H1 (cell line): ENCODE results near the gene SAG. TPM values are rescaled to one million over a fixed set of nuclear protein-coding genes. Genes with fewer than 3 reads are reported as not detected.

Experiments
- CTCF ChIA-PET: fragments of 300-600 bp; sonication (Branson Sonifier 250); formaldehyde crosslinking; loops from one replicate; lab custom pipeline; 2021; ENCODE audit not compliant: partially characterized antibody; lab: Charles Lee
- POLR2A ChIA-PET: fragments of 300-600 bp; sonication (Branson Sonifier 250); formaldehyde crosslinking; loops from one replicate; lab custom pipeline; 2021; ENCODE audit warnings: inconsistent platforms; ENCODE audit not compliant: partially characterized antibody; lab: Charles Lee
- DNase-seq, 2 experiments: peaks; one replicate each; pipeline versions ENCODE4 v3.0.0 to v3.0.0-alpha.2; 2010 to 2022; ENCODE audit warnings: low spot score in 2 of 2, low read depth in 1 of 2, mixed read lengths in 1 of 2
- FAIRE-seq: peaks from 2 replicates; lab custom pipeline; 2011; peaks lifted over from hg19 to GRCh38; lab: Jason Lieb, UNC
- H2AFZ ChIP-seq: 2 replicates; pipeline ENCODE4 v1.8.1; 2012; ENCODE audit warnings: low read length, inconsistent platforms
- H2AK5ac ChIP-seq: 2 replicates; pipeline ENCODE4 v1.6.1; 2013; ENCODE audit warnings: low read depth, low read length
- H2BK120ac ChIP-seq: replicated peaks from 2 replicates; pipeline ENCODE3; 2013; ENCODE audit warnings: low read depth, low read length, inconsistent platforms
- H2BK12ac ChIP-seq: 2 replicates; pipeline ENCODE4 v1.6.1; 2013; ENCODE audit warnings: low read depth, low read length
- H2BK15ac ChIP-seq: 2 replicates; pipeline ENCODE4 v1.6.1; 2013; ENCODE audit warnings: low read length
- H2BK20ac ChIP-seq: 2 replicates; pipeline ENCODE4 v1.6.1; 2013; ENCODE audit warnings: low read length
- H2BK5ac ChIP-seq: 2 replicates; pipeline ENCODE4 v1.6.1; 2013; ENCODE audit warnings: low read depth, low read length
- H3K14ac ChIP-seq: 2 replicates; pipeline ENCODE4 v1.6.1; 2013; ENCODE audit warnings: inconsistent platforms; ENCODE audit not compliant: insufficient read length
- H3K18ac ChIP-seq: 2 replicates; pipeline ENCODE4 v1.6.1; 2013; ENCODE audit warnings: low read length; ENCODE audit errors: extremely low read depth
- H3K23ac ChIP-seq: 2 replicates; pipeline ENCODE4 v1.6.1; 2013; ENCODE audit warnings: inconsistent platforms; ENCODE audit not compliant: insufficient read length
- H3K23me2 ChIP-seq: 2 replicates; pipeline ENCODE4 v1.6.1; 2013; ENCODE audit warnings: low read depth, low read length
- H3K27ac ChIP-seq: 2 replicates; pipeline ENCODE4 v1.6.1; 2011; ENCODE audit warnings: low read depth, low read length, inconsistent platforms
- H3K27me3 ChIP-seq, 4 experiments: replicated peaks in 1 of 4; 1 replicate in 1 of 4; 2 replicates in 3 of 4; pipeline versions ENCODE4 v1.6.1 to v1.8.1; 2011 to 2013; ENCODE audit warnings: low read length in 3 of 4, mild to moderate bottlenecking in 3 of 4, inconsistent platforms in 2 of 4, mixed read lengths in 2 of 4, moderate library complexity in 1 of 4; ENCODE audit not compliant: control insufficient read depth in 3 of 4, insufficient read depth in 3 of 4; ENCODE audit errors: extremely low read depth in 1 of 4
- H3K36me3 ChIP-seq, 4 experiments: 2 replicates each; pipeline versions ENCODE4 v1.6.1 to v1.8.1; 2011 to 2013; ENCODE audit warnings: mild to moderate bottlenecking in 4 of 4, low read length in 3 of 4, moderate library complexity in 2 of 4, control low read depth in 1 of 4, inconsistent platforms in 1 of 4; ENCODE audit not compliant: insufficient read depth in 4 of 4, control insufficient read depth in 2 of 4
- H3K4ac ChIP-seq: replicated peaks from 2 replicates; pipeline ENCODE3; 2013; ENCODE audit warnings: low read length, low read depth, mixed read lengths, inconsistent platforms; ENCODE audit not compliant: insufficient read length
- H3K4me1 ChIP-seq, 4 experiments: replicated peaks in 1 of 4; 1 replicate in 1 of 4; 2 replicates in 3 of 4; pipeline versions ENCODE4 v1.6.1 to v1.8.1; 2011 to 2013; ENCODE audit warnings: low read length in 3 of 4, inconsistent platforms in 2 of 4, mixed read lengths in 1 of 4; ENCODE audit not compliant: insufficient read depth in 4 of 4, control insufficient read depth in 3 of 4
- H3K4me2 ChIP-seq, 2 experiments: 2 replicates each; pipeline versions ENCODE4 v1.6.1 to v1.8.1; 2011 to 2013; ENCODE audit warnings: low read depth in 2 of 2, low read length in 2 of 2, control low read depth in 1 of 2, inconsistent platforms in 1 of 2, mild to moderate bottlenecking in 1 of 2; ENCODE audit not compliant: insufficient read depth in 1 of 2
- H3K4me3 ChIP-seq, 4 experiments: fragments of 200-600, 300-600 bp in 1 of 4; sonication (generic), shearing (Covaris generic), sonication (Bioruptor Twin) in 1 of 4; 2 replicates each; pipeline versions ENCODE4 v1.5.1 to v1.8.1; 2011 to 2016; ENCODE audit warnings: low read length in 4 of 4, low read depth in 3 of 4, control low read depth in 2 of 4, inconsistent platforms in 2 of 4, mild to moderate bottlenecking in 2 of 4, mixed read lengths in 1 of 4, moderate library complexity in 1 of 4; ENCODE audit not compliant: insufficient read depth in 2 of 4; ENCODE audit errors: extremely low read depth in 1 of 4
- H3K56ac ChIP-seq: replicated peaks from 2 replicates; pipeline ENCODE3; 2013; ENCODE audit warnings: low read depth, mild to moderate bottlenecking, mixed read lengths, low read length, inconsistent platforms; ENCODE audit not compliant: insufficient read length
- H3K79me1 ChIP-seq: 2 replicates; pipeline ENCODE4 v1.6.1; 2013; ENCODE audit warnings: low read depth, low read length, control low read depth
- H3K79me2 ChIP-seq, 2 experiments: 2 replicates each; pipeline versions ENCODE4 v1.6.1 to v1.8.1; 2012 to 2013; ENCODE audit warnings: low read length in 2 of 2, mild to moderate bottlenecking in 2 of 2, inconsistent platforms in 1 of 2; ENCODE audit not compliant: insufficient read depth in 2 of 2, control insufficient read depth in 1 of 2
- H3K9ac ChIP-seq, 4 experiments: replicated peaks in 1 of 4; 1 replicate in 1 of 4; 2 replicates in 3 of 4; pipeline versions ENCODE4 v1.6.1 to v1.8.1; 2011 to 2013; ENCODE audit warnings: low read depth in 3 of 4, low read length in 3 of 4, control low read depth in 2 of 4, mild to moderate bottlenecking in 2 of 4, moderate library complexity in 2 of 4, inconsistent platforms in 1 of 4; ENCODE audit errors: extremely low read depth in 1 of 4
- H3K9me3 ChIP-seq, 2 experiments: 2 replicates each; pipeline versions ENCODE4 v1.6.1 to v1.8.1; 2012 to 2013; ENCODE audit warnings: mild to moderate bottlenecking in 2 of 2, moderate library complexity in 2 of 2, control low read depth in 1 of 2, inconsistent platforms in 1 of 2, low read depth in 1 of 2, low read length in 1 of 2, mixed read lengths in 1 of 2; ENCODE audit not compliant: insufficient read depth in 2 of 2
- H4K20me1 ChIP-seq, 2 experiments: replicated peaks in 1 of 2; 2 replicates each; pipeline versions ENCODE3 to v1.8.1; 2011 to 2013; ENCODE audit warnings: inconsistent platforms in 2 of 2, low read length in 2 of 2, mild to moderate bottlenecking in 1 of 2; ENCODE audit not compliant: insufficient read depth in 2 of 2, control insufficient read depth in 1 of 2
- H4K5ac ChIP-seq: 2 replicates; pipeline ENCODE4 v1.6.1; 2013; ENCODE audit warnings: low read length, low read depth, mixed read lengths, inconsistent platforms; ENCODE audit not compliant: insufficient read length
- H4K8ac ChIP-seq: 2 replicates; pipeline ENCODE4 v1.8.0; 2013; ENCODE audit warnings: mild to moderate bottlenecking, moderate library complexity, low read length, inconsistent platforms; ENCODE audit not compliant: insufficient read depth; ENCODE audit errors: extremely low read depth
- H4K91ac ChIP-seq: replicated peaks from 2 replicates; pipeline ENCODE3; 2013; ENCODE audit warnings: low read length, mixed read lengths, inconsistent platforms; ENCODE audit not compliant: insufficient read length
- CBX8 ChIP-seq: fragments of 300-800, 300-1000 bp; sonication (generic); IDR thresholded peaks from 2 replicates; pipeline ENCODE4 v1.7.1; 2016; ENCODE audit warnings: low read depth, low read length, borderline replicate concordance
- FOSL1 ChIP-seq: IDR thresholded peaks from 2 replicates; pipeline ENCODE4 v1.6.1; 2011; ENCODE audit warnings: mild to moderate bottlenecking, low read depth, low read length, moderate library complexity; ENCODE audit not compliant: insufficient read depth
- GTF2F1 ChIP-seq: IDR thresholded peaks from 2 replicates; pipeline ENCODE4 v1.6.1; 2012; ENCODE audit warnings: low read depth, low read length, improper control_type of control experiment, borderline replicate concordance
- KDM5A ChIP-seq: fragments of 200-600 bp; IDR thresholded peaks from 2 replicates; pipeline ENCODE4 v1.7.1; 2012; ENCODE audit warnings: mild to moderate bottlenecking, low read length, inconsistent platforms, mixed read lengths
- RNF2 ChIP-seq: fragments of 200-900, 300-1000 bp; sonication (generic); IDR thresholded peaks from 2 replicates; pipeline ENCODE4 v1.7.1; 2016; ENCODE audit warnings: borderline replicate concordance, low read depth, mild to moderate bottlenecking, antibody characterized with exemption, low read length; ENCODE audit not compliant: poor library complexity, severe bottlenecking; ENCODE audit errors: missing control alignments
- SAP30 ChIP-seq: fragments of 300-600 bp; sonication (generic); IDR thresholded peaks from 2 replicates; pipeline ENCODE4 v1.7.1; 2012; ENCODE audit warnings: low read length, moderate library complexity, mild to moderate bottlenecking, inconsistent platforms; ENCODE audit not compliant: insufficient read depth, insufficient replicate concordance
- SIN3A ChIP-seq, 2 experiments: IDR thresholded peaks in 1 of 2; conservative IDR thresholded peaks in 1 of 2; 2 replicates each; pipeline ENCODE4 v1.6.1; 2011 to 2012; ENCODE audit warnings: low read length in 2 of 2, improper control_type of control experiment in 1 of 2, low read depth in 1 of 2, mild to moderate bottlenecking in 1 of 2
- SP2 ChIP-seq: IDR thresholded peaks from 2 replicates; pipeline ENCODE4 v1.6.1; 2012; ENCODE audit warnings: mild to moderate bottlenecking, low read length, inconsistent platforms
- YY1 ChIP-seq: IDR thresholded peaks from 2 replicates; pipeline ENCODE4 v1.6.1; 2011; ENCODE audit warnings: low read depth, mild to moderate bottlenecking, low read length
- WGBS, 2 experiments: shearing (Covaris generic) in 1 of 2; methylation state at CpG; one replicate each; pipeline versions ENCODE4 v1.1.6 to v1.1.7; 2013 to 2015; ENCODE audit warnings: low lambda C conversion rate in 2 of 2, mixed read lengths in 2 of 2, inconsistent platforms in 1 of 2, low coverage in 1 of 2, missing lambda C conversion rate in 1 of 2; ENCODE audit not compliant: insufficient replicate concordance in 2 of 2, insufficient coverage in 1 of 2, insufficient read length in 1 of 2; ENCODE audit errors: extremely low coverage in 1 of 2, missing lambda C conversion rate in 1 of 2; 5-methylcytosine and 5-hydroxymethylcytosine counted together
- polyA plus RNA-seq, 7 experiments: library from polyadenylated mRNA; depleted of rRNA in 3 of 7; stranded (reverse) in 5 of 7; unstranded in 2 of 7; fragments of >200 nt in 5 of 7; fragments of 200-250 nt in 2 of 7; gene quantifications; 1 replicate in 5 of 7; 2 replicates in 1 of 7; 4 replicates in 1 of 7; pipeline versions ENCODE4 v1.2.1 to v1.2.3, GENCODE V29; 2011 to 2013; ENCODE audit warnings: missing spikeins in 2 of 7, mixed read lengths in 2 of 7
- total RNA-seq: library from RNA; stranded (reverse); fragmentation: NEBNext Ultra II Directional; extraction: Animal tissue kit (Norgen Biotek cat#: 25700); gene quantifications from 2 replicates; pipeline ENCODE4 v1.2.1, GENCODE V29; 2021

SAG gene
- total and polyA plus RNA-seq, 2 of the 8 experiments (the other 6 are each of a cell fraction or from before 2014, with no cell fraction given): not detected

GRCh38 chr2:233270951-233271350 is 36.7 kb upstream of the SAG start:
- Histone ChIP-seq H3K4me3 (no peak overlapping the region), H3K14ac (no peak overlapping the region), H4K5ac (no peak overlapping the region), H3K18ac (no peak overlapping the region), H3K4ac (no peak overlapping the region), H3K4me1 (no peaks in the 10 kb centered on the region), H2BK5ac (no peak overlapping the region), H3K27ac (no peak overlapping the region), H2AFZ (no peak overlapping the region), H3K23me2 (no peaks in the 10 kb centered on the region), H2BK15ac (no peak overlapping the region), H3K4me2 (no peak overlapping the region), H3K79me1 (no peaks in the 10 kb centered on the region; the same call in 1 of the 2 replicates), H3K79me2 (no peaks in the 10 kb centered on the region), H4K8ac (no peak overlapping the region), H3K56ac (no peak overlapping the region), H2BK12ac (no peak overlapping the region), H2BK20ac (no peak overlapping the region), H3K9ac (no peak overlapping the region), H4K91ac (no peak overlapping the region), H2AK5ac (no peak overlapping the region), H3K9me3 (no peaks in the 10 kb centered on the region), H3K27me3 (no peaks in the 10 kb centered on the region), H2BK120ac (no peak overlapping the region), H3K23ac (no peak overlapping the region), H3K36me3 (peaks cover 29 to 84% (median 70%) of the 10 kb centered on the region in 4 experiments), H4K20me1 (peaks cover 0 to 9% of the 10 kb centered on the region in 2 experiments)
- ChIA-PET CTCF (no interaction called here), POLR2A (interaction anchor here (0.6 kb wide), 1 partner anchor 162 kb away, joined by 3 read pairs; no protein-coding TSS in a partner anchor)
- 92% methylated on average over 4 of the region's 4 CpGs; no CpG with 5 or more reads in 1 of the 2 experiments for WGBS, 2 experiments
- FAIRE-seq: no peak
- no peak for DNase-seq
- TF ChIP-seq SP2: no peak
- TF ChIP-seq SAP30: no peak
- TF ChIP-seq KDM5A: no peak
- no peak for TF ChIP-seq SIN3A (conservative IDR thresholded peaks at IDR 0.05 in 1 of 2, IDR thresholded peaks at IDR 0.05 in 1 of 2; ENCODE audit: low read depth in 1 of 2, low read length in 2 of 2)
- TF ChIP-seq CBX8: no peak
- TF ChIP-seq FOSL1: no peak
- no peak for TF ChIP-seq YY1
- TF ChIP-seq GTF2F1: no peak
- TF ChIP-seq RNF2: no peak
